Natural killer cell (primary cell): Measurements from ENCODE around the gene TMEM269. TPM values are rescaled to one million over a fixed set of nuclear protein-coding genes. Genes with fewer than 3 reads are reported as not detected.
A peak's percentile ranks its signal among the peaks of the same experiment; 100 is the strongest.

Source experiments
- ATAC-seq, 3 donors: fragments of 150-1000 bp in 2 of 3; fragments of 200-7000 bp in 1 of 3; cut with Tn5 transposase; 1 replicate in 1 of 3; 2 replicates in 2 of 3; pipeline ENCODE4 v1.10.0; 2021; ENCODE audit warnings: mild to moderate bottlenecking in 2 of 3, moderate library complexity in 2 of 3
- DNase-seq, 2 donors: peaks; one replicate each; pipeline versions ENCODE4 v3.0.0 to v3.0.0-alpha.2; 2013 to 2021; ENCODE audit warnings: mixed read lengths in 1 of 2
- H3K27ac ChIP-seq: one replicate; pipeline ENCODE4 v1.5.1; 2013; ENCODE audit warnings: mild to moderate bottlenecking, low read length
- H3K27me3 ChIP-seq: one replicate; pipeline ENCODE4 v1.6.1; 2013; ENCODE audit warnings: low read length; ENCODE audit not compliant: control insufficient read depth, insufficient read depth
- H3K36me3 ChIP-seq: one replicate; pipeline ENCODE4 v1.6.1; 2013; ENCODE audit warnings: low read length; ENCODE audit not compliant: control insufficient read depth, insufficient read depth
- H3K4me1 ChIP-seq: one replicate; pipeline ENCODE4 v1.6.1; 2013; ENCODE audit warnings: low read length; ENCODE audit not compliant: control insufficient read depth, insufficient read depth
- H3K4me3 ChIP-seq: one replicate; pipeline ENCODE4 v1.5.1; 2013; ENCODE audit warnings: low read length
- H3K9me3 ChIP-seq: one replicate; pipeline ENCODE4 v1.6.1; 2013; ENCODE audit warnings: low read length; ENCODE audit not compliant: control insufficient read depth, insufficient read depth
- H3K27ac Mint-ChIP-seq, 2 donors: one replicate each; pipeline ENCODE4 v1.8.0; 2022; ENCODE audit warnings: mild to moderate bottlenecking in 2 of 2, mixed read lengths in 2 of 2, moderate library complexity in 1 of 2
- H3K27me3 Mint-ChIP-seq, 2 donors: one replicate each; pipeline ENCODE4 v1.8.0; 2022; ENCODE audit warnings: low read depth in 2 of 2, mixed read lengths in 2 of 2
- H3K36me3 Mint-ChIP-seq: one replicate; pipeline ENCODE4 v1.8.0; 2022; ENCODE audit warnings: mixed read lengths
- H3K4me1 Mint-ChIP-seq, 2 donors: one replicate each; pipeline ENCODE4 v1.8.0; 2022; ENCODE audit warnings: mixed read lengths in 2 of 2
- H3K4me3 Mint-ChIP-seq: one replicate; pipeline ENCODE4 v1.8.0; 2022; ENCODE audit warnings: mild to moderate bottlenecking, moderate library complexity, mixed read lengths
- H3K9me3 Mint-ChIP-seq, 2 donors: one replicate each; pipeline ENCODE4 v1.8.0; 2022; ENCODE audit warnings: mixed read lengths in 2 of 2
- CTCF ChIP-seq: fragments of 200-600 bp; IDR thresholded peaks from one replicate; pipeline ENCODE4 v1.8.0; 2022; ENCODE audit warnings: antibody characterized with exemption
- WGBS: methylation state at CpG from one replicate; pipeline ENCODE4 v1.1.7; 2013; ENCODE audit warnings: missing lambda C conversion rate; ENCODE audit not compliant: insufficient coverage; 5-methylcytosine and 5-hydroxymethylcytosine counted together
- intact Hi-C: fragments of 100-400 bp; cut with micrococcal nuclease; formaldehyde crosslinking; loops from one replicate; pipeline ENCODE4 v1.14.2; 2022
- total RNA-seq, 4 donors: library from RNA; stranded (reverse); fragments of 120-200 nt in 1 of 4; gene quantifications; one replicate each; pipeline versions ENCODE4 v1.2.3 to v1.2.4, GENCODE V29; 2013 to 2022

The TMEM269 gene
- total RNA-seq, 3 donors from 2014 or later (not counting 1 experiment from before 2014, with no cell fraction given): 0.18 to 1.4 (median 0.33) TPM

DNA sequence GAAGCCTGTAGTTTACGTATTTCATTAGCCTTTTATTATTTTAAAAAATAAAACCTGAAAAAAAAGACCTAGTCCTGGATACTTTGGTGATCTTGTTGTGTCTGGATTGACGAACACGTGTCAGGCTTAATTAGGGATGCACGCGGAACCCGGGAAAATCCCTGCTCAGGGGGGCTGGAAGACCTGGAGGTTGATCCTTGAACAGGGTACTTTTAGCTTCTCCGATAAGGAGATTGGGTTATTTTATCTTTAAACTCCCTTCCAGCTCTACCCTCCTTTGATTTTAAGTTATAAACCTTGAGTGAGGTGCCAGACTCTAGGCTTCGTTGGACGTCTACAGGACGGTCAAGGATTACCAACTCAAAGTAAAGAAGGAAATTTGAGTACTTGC, 61.1 kb downstream of the TMEM269 start:
- Histone ChIP-seq H3K36me3 (peaks cover 7% of the 10 kb centered on the region), H3K4me3 (peak overlapping the region; percentile 72), H3K27ac (no peak overlapping the region), H3K4me1 (peaks cover 14% of the 10 kb centered on the region), H3K27me3 (no peaks in the 10 kb centered on the region), H3K9me3 (no peaks in the 10 kb centered on the region)
- Mint-ChIP-seq H3K27me3 (no peaks in the 10 kb centered on the region), H3K4me3 (peak overlapping the region; percentile 92), H3K36me3 (no peaks in the 10 kb centered on the region), H3K4me1 (peaks cover 17 to 32% of the 10 kb centered on the region in 2 donors), H3K9me3 (no peaks in the 10 kb centered on the region), H3K27ac (peak overlapping the region; percentile 52 to 91)
- intact Hi-C loops: loop anchor here (1.0 kb wide), 2 partner anchors 29 to 79 kb away; partner anchors contain the start of genes C1orf50, ERMAP, P3H1 and SVBP
- ATAC-seq (peak in 1 of 3 donors; percentile 14), DNase-seq (no peak)
- TF ChIP-seq CTCF: no peak
- WGBS: 3% methylated on average over 8 of the region's 10 CpGs

GRCh38 chr1:42846257-42847110, 61.7 kb downstream of the TMEM269 start, which contains the start of gene ZNF691:
Gene ZNF691 (plus strand): TSS chr1:42846613. CDS start chr1:42849659, 3,046 bp downstream.
- ATAC-seq: peak; percentile 97 to 99 (median 98)
- peaks cover 14% of the 10 kb centered on the region for H3K4me1 ChIP-seq
- Mint-ChIP-seq H3K9me3 (no peaks in the 10 kb centered on the region), H3K36me3 (no peaks in the 10 kb centered on the region), H3K4me3 (peak within 1 kb of the TSS; percentile 92), H3K27me3 (no peaks in the 10 kb centered on the region), H3K4me1 (peaks cover 17 to 32% of the 10 kb centered on the region in 2 donors), H3K27ac (peak within 1 kb of the TSS; percentile 52 to 91)
- no peak for TF ChIP-seq CTCF
- no peaks in the 10 kb centered on the region for H3K9me3 ChIP-seq
- under 1% methylated on average over 50 of the region's 50 CpGs for WGBS
- peak within 1 kb of the TSS; percentile 72 for H3K4me3 ChIP-seq
- peak; percentile 71 to 95 for DNase-seq
- H3K27me3 ChIP-seq: no peaks in the 10 kb centered on the region
- intact Hi-C loops: loop anchor here (1.0 kb wide), 2 partner anchors 29 to 79 kb away; partner anchors contain the start of genes C1orf50, ERMAP, P3H1 and SVBP
- H3K36me3 ChIP-seq: peaks cover 12% of the 10 kb centered on the region
- H3K27ac ChIP-seq: peak within 1 kb of the TSS; percentile 16

DNA sequence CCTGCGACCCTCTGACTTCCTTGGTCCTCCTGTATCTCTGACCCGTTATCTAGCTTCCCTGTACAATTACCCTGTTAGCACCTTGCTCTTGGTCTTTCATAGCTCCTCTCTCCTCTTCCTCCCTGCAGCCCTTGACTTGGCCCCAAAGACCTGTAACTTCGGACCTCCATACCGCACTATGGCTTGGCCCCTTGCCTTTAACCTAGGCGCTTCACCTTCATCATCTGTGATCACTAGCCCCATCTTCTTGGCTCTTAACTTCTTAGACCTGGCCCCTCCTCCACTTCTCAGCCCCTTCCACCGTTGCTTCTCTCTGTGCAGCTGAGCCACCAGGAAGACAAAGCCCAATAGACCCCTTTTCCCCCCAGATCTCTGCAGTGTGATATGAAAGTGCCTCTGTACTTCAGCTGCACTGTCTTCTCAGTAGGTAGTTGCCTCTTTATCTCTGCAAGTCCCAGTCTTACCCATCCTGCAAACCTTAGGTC, 62.4 kb downstream of the TMEM269 start:
- no peaks in the 10 kb centered on the region for H3K9me3 Mint-ChIP-seq
- H3K36me3 Mint-ChIP-seq: no peaks in the 10 kb centered on the region
- intact Hi-C loops: no loop called here
- peaks cover 17 to 32% of the 10 kb centered on the region in 2 donors for H3K4me1 Mint-ChIP-seq
- Histone ChIP-seq H3K27me3 (no peaks in the 10 kb centered on the region), H3K27ac (no peak overlapping the region), H3K4me3 (peak overlapping the region; percentile 72), H3K36me3 (peaks cover 16% of the 10 kb centered on the region), H3K9me3 (no peaks in the 10 kb centered on the region), H3K4me1 (peaks cover 14% of the 10 kb centered on the region)
- H3K27me3 Mint-ChIP-seq: no peaks in the 10 kb centered on the region
- 11% methylated on average over 6 of the region's 6 CpGs for WGBS
- H3K27ac Mint-ChIP-seq: peak overlapping the region; percentile 52 to 91
- no peak for TF ChIP-seq CTCF
- DNase-seq (peak in 1 of 2 donors; percentile 25), ATAC-seq (no peak)
- H3K4me3 Mint-ChIP-seq: peak overlapping the region; percentile 92
